ENCODE data around the gene FXN. TPM values are rescaled to one million over a fixed set of nuclear protein-coding genes. Genes with fewer than 3 reads are reported as not detected.
A peak's percentile ranks its signal among the peaks of the same experiment; 100 is the strongest.

FXN gene
- total RNA-seq, 4 donors from 2014 or later: 4.2 to 15.2 (median 9.6) TPM

DNA sequence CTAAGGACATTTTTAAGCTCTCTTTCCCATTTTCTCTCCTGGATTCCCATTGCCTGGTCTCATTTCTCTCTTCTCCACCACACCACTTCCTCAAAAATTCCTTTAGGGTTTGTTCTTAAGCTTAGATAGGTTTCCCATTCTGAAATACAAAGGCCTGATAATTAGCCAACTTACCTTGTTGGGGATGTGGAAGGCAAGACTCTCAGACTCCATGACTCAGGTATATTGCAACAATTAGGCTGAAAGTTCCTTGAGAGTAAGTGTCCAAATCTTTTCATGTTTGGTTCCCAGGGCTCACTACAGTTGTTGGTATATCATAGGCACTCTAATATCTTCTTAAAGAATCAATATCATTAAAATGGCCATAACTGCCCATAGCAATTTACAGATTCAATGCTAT, 43.6 kb downstream of the FXN start:
- Histone ChIP-seq H3K4me1 (peaks cover 24 to 46% (median 39%) of the 10 kb centered on the region in 4 donors), H3K9me3 (no peaks in the 10 kb centered on the region), H3K27me3 (no peaks in the 10 kb centered on the region), H3K4me3 (no peak overlapping the region), H3K27ac (replicated peaks in 1 of 4) (peak overlapping the region; percentile 67 to 84 (median 78)), H3K36me3 (no peaks in the 10 kb centered on the region)
- no peak for DNase-seq (ENCODE audit: extremely low spot score)
- intact Hi-C loops (cut with DNase I): no loop called here
- TF ChIP-seq, protein P1, sequence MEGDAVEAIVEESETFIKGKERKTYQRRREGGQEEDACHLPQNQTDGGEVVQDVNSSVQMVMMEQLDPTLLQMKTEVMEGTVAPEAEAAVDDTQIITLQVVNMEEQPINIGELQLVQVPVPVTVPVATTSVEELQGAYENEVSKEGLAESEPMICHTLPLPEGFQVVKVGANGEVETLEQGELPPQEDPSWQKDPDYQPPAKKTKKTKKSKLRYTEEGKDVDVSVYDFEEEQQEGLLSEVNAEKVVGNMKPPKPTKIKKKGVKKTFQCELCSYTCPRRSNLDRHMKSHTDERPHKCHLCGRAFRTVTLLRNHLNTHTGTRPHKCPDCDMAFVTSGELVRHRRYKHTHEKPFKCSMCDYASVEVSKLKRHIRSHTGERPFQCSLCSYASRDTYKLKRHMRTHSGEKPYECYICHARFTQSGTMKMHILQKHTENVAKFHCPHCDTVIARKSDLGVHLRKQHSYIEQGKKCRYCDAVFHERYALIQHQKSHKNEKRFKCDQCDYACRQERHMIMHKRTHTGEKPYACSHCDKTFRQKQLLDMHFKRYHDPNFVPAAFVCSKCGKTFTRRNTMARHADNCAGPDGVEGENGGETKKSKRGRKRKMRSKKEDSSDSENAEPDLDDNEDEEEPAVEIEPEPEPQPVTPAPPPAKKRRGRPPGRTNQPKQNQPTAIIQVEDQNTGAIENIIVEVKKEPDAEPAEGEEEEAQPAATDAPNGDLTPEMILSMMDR (IDR thresholded peaks at IDR 0.05): no peak
- TF ChIP-seq EP300 (IDR thresholded peaks at IDR 0.05) (no peak), POLR2A (IDR thresholded peaks at IDR 0.05; ENCODE audit: low read depth) (no peak), POLR2AphosphoS5 (IDR thresholded peaks at IDR 0.05) (no peak)

DNA sequence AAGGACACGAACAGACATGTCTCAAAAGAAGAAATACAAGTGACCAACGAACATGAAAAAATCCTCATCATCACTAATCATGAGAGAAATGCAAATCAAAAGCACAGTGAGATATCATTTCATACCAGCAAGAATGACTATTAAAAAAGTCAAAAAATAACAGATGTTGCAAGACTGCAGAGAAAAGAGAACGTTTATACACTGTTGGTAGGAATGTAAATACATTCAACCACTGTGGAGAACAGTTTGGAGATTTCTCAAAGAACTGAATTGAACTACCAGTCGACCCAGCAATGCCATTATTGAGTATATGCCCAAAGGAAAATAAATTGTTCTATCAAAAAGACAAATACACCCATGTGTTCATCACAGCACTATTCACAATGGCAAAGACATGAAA, 45.7 kb downstream of the FXN start:
- TF ChIP-seq EP300 (IDR thresholded peaks at IDR 0.05) (no peak), POLR2A (IDR thresholded peaks at IDR 0.05; ENCODE audit: low read depth) (no peak), POLR2AphosphoS5 (IDR thresholded peaks at IDR 0.05) (no peak)
- TF ChIP-seq, protein P1 (IDR thresholded peaks at IDR 0.05): no peak
- no peaks in the 10 kb centered on the region for H3K27me3 ChIP-seq
- H3K4me1 ChIP-seq: peaks cover 30 to 40% (median 34%) of the 10 kb centered on the region in 4 donors
- DNase-seq (ENCODE audit: extremely low spot score): no peak
- peak overlapping the region in 1 of 4 donors; percentile 3 for H3K27ac ChIP-seq (replicated peaks in 1 of 4)
- intact Hi-C loops (cut with DNase I): loop anchor here (5.0 kb wide), 1 partner anchor 41 kb away; no protein-coding TSS in a partner anchor
- H3K9me3 ChIP-seq: no peaks in the 10 kb centered on the region
- no peaks in the 10 kb centered on the region for H3K36me3 ChIP-seq
- 72% methylated on average over 4 of the region's 4 CpGs for WGBS
- H3K4me3 ChIP-seq: no peak overlapping the region

DNA sequence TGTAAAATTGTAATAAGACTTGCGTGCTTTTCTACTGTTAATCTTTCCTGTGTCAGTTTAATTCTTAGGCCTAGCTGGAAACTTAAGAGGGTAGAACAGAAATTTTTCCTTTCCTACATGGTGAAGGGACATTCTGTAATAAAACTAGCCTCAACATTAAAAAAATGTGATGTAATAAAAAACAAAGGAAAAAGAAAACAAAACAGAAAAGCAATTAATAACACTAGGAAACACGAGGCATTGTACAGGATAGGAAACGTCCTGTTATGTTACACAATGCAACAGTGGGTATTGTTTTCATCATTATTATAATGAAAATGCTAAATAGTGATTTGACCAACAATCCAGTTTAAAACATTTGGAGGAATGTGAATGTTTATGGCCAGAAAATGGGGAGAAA, 47.8 kb downstream of the FXN start:
- H3K4me1 ChIP-seq: peaks cover 18 to 21% (median 19%) of the 10 kb centered on the region in 4 donors
- no peak overlapping the region for H3K27ac ChIP-seq (replicated peaks in 1 of 4)
- TF ChIP-seq, protein P1 (IDR thresholded peaks at IDR 0.05): no peak
- TF ChIP-seq EP300 (IDR thresholded peaks at IDR 0.05) (no peak), POLR2A (IDR thresholded peaks at IDR 0.05; ENCODE audit: low read depth) (no peak), POLR2AphosphoS5 (IDR thresholded peaks at IDR 0.05) (no peak)
- DNase-seq (ENCODE audit: extremely low spot score): no peak
- H3K36me3 ChIP-seq: no peaks in the 10 kb centered on the region
- no peaks in the 10 kb centered on the region for H3K27me3 ChIP-seq
- WGBS: 89% methylated on average over 3 of the region's 3 CpGs
- intact Hi-C loops (cut with DNase I): loop anchor here (5.0 kb wide), 1 partner anchor 39 kb away; no protein-coding TSS in a partner anchor
- no peak overlapping the region for H3K4me3 ChIP-seq
- no peaks in the 10 kb centered on the region for H3K9me3 ChIP-seq

DNA sequence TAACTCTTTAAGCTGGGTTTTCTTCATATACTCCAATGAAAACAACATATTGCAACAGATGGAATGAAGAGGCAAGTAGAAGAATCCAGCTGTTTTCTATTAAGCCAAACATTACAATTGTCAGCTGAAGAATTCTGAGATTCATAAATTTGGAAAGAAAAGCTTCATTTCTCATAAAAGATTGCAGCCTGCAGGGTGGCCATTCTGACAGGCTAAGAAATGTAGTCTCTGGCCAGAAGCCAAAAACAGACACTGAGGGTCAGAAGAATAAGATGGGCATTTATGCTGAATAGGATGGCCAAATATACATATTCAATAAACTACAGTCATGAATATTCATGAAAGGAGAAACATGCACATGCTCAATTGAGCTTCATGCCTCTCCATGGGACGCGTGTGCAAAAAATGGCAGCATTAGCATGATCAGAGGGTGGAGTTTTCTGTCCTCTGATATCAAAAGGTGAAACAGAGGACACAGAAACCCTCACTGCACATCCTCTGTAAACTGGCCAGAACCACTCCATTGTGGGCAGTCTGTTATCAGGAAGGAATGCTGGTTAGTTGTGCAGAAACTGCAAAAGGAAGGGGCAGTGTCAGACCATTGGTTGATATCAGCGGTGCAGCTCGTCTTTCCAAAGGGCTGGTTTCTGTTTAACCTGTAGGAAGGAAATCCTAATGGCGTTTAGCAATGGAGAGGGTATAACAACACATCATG, 50.2 kb downstream of the FXN start:
- TF ChIP-seq POLR2AphosphoS5 (IDR thresholded peaks at IDR 0.05) (no peak), EP300 (IDR thresholded peaks at IDR 0.05) (no peak), POLR2A (IDR thresholded peaks at IDR 0.05; ENCODE audit: low read depth) (no peak)
- TF ChIP-seq, protein P1 (IDR thresholded peaks at IDR 0.05): no peak
- no peak overlapping the region for H3K27ac ChIP-seq (replicated peaks in 1 of 4)
- DNase-seq (ENCODE audit: extremely low spot score): no peak
- H3K9me3 ChIP-seq: no peaks in the 10 kb centered on the region
- H3K4me3 ChIP-seq: no peak overlapping the region
- 78% methylated on average over 5 of the region's 5 CpGs for WGBS
- H3K27me3 ChIP-seq: no peaks in the 10 kb centered on the region
- intact Hi-C loops (cut with DNase I): no loop called here
- no peaks in the 10 kb centered on the region for H3K36me3 ChIP-seq
- peaks cover 16 to 20% (median 18%) of the 10 kb centered on the region in 4 donors for H3K4me1 ChIP-seq
